ENCODE measurements around the gene ARFIP1. TPM values are rescaled to one million over a fixed set of nuclear protein-coding genes. Genes with fewer than 3 reads are reported as not detected.
A peak's percentile ranks its signal among the peaks of the same experiment; 100 is the strongest.

The ARFIP1 gene
- total RNA-seq, 4 donors from 2014 or later: 8.4 to 11.9 (median 9.7) TPM

GRCh38 chr4:152773953-152774352, 5.8 kb upstream of the ARFIP1 start:
- Histone ChIP-seq H3K9me3 (no peaks in the 10 kb centered on the region), H3K36me3 (no peaks in the 10 kb centered on the region), H3K27me3 (no peaks in the 10 kb centered on the region), H3K27ac (no peak overlapping the region), H3K4me1 (peaks cover 3 to 5% of the 10 kb centered on the region in 2 donors), H3K4me3 (no peak overlapping the region)
- DNase-seq: no peak
- no peak for ATAC-seq
- no peak for TF ChIP-seq POLR2A (IDR thresholded peaks at IDR 0.05)
- TF ChIP-seq, protein P1, sequence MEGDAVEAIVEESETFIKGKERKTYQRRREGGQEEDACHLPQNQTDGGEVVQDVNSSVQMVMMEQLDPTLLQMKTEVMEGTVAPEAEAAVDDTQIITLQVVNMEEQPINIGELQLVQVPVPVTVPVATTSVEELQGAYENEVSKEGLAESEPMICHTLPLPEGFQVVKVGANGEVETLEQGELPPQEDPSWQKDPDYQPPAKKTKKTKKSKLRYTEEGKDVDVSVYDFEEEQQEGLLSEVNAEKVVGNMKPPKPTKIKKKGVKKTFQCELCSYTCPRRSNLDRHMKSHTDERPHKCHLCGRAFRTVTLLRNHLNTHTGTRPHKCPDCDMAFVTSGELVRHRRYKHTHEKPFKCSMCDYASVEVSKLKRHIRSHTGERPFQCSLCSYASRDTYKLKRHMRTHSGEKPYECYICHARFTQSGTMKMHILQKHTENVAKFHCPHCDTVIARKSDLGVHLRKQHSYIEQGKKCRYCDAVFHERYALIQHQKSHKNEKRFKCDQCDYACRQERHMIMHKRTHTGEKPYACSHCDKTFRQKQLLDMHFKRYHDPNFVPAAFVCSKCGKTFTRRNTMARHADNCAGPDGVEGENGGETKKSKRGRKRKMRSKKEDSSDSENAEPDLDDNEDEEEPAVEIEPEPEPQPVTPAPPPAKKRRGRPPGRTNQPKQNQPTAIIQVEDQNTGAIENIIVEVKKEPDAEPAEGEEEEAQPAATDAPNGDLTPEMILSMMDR (IDR thresholded peaks at IDR 0.05 in 4 of 5, conservative IDR thresholded peaks at IDR 0.05 in 1 of 5): no peak
- in situ Hi-C loops (cut with MboI; ENCODE audit: low sequenced_read_pairs in 4 of 4) (no loop called here), intact Hi-C loops (cut with DNase I; ENCODE audit: low total_unique reads) (no loop called here)

- DNase-seq: no peak
- Histone ChIP-seq H3K4me3 (no peak overlapping the region), H3K9me3 (no peaks in the 10 kb centered on the region), H3K4me1 (peaks cover 14 to 17% of the 10 kb centered on the region in 2 donors), H3K36me3 (no peaks in the 10 kb centered on the region), H3K27me3 (no peaks in the 10 kb centered on the region), H3K27ac (no peak overlapping the region)
- intact Hi-C loops (cut with DNase I; ENCODE audit: low total_unique reads): loop anchor here (5.0 kb wide), 2 partner anchors 84 to 306 kb away; no protein-coding TSS in a partner anchor
- in situ Hi-C loops (cut with MboI; ENCODE audit: low sequenced_read_pairs in 4 of 4): loop anchor here in 1 of 4 donors (25.0 kb wide), 1 partner anchor 1689 kb away; the partner anchor contains the start of gene RPS3A
- no peak for ATAC-seq
- TF ChIP-seq, protein P1 (IDR thresholded peaks at IDR 0.05 in 4 of 5, conservative IDR thresholded peaks at IDR 0.05 in 1 of 5): no peak
- no peak for TF ChIP-seq POLR2A (IDR thresholded peaks at IDR 0.05)
These were observed 3.4 kb upstream of the ARFIP1 start for GRCh38 chr4:152776352-152776751.

DNA sequence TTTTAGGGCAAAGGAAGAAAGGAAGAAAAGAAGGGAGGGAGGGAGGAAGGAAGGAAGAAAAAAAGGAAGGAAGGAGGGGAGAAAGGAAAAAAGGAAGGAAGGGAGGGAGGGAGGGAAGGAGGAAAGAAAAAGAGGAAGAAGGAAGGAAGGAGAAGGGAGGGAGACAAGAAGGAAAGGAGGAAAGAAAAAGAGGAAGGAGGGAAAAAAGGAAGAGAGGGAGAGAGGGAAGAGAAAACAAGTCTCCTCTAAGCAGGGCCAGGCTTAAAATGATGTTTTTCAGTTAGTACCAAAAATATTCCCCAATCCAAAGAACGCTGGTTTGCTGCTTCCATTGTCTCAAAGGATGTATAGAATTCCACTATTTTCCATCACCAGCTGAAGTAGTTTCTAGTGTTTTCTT, 2.3 kb upstream of the ARFIP1 start:
- in situ Hi-C loops (cut with MboI; ENCODE audit: low sequenced_read_pairs in 4 of 4): loop anchor here in 1 of 4 donors (25.0 kb wide), 1 partner anchor 1690 kb away; the partner anchor contains the start of gene RPS3A
- Histone ChIP-seq H3K4me3 (no peak overlapping the region), H3K4me1 (peaks cover 20 to 24% of the 10 kb centered on the region in 2 donors), H3K27ac (no peak overlapping the region), H3K36me3 (no peaks in the 10 kb centered on the region), H3K9me3 (no peaks in the 10 kb centered on the region), H3K27me3 (no peaks in the 10 kb centered on the region)
- no peak for ATAC-seq
- TF ChIP-seq, protein P1 (IDR thresholded peaks at IDR 0.05 in 4 of 5, conservative IDR thresholded peaks at IDR 0.05 in 1 of 5): no peak
- DNase-seq: no peak
- intact Hi-C loops (cut with DNase I; ENCODE audit: low total_unique reads): loop anchor here (5.0 kb wide), 2 partner anchors 85 to 305 kb away; no protein-coding TSS in a partner anchor

DNA sequence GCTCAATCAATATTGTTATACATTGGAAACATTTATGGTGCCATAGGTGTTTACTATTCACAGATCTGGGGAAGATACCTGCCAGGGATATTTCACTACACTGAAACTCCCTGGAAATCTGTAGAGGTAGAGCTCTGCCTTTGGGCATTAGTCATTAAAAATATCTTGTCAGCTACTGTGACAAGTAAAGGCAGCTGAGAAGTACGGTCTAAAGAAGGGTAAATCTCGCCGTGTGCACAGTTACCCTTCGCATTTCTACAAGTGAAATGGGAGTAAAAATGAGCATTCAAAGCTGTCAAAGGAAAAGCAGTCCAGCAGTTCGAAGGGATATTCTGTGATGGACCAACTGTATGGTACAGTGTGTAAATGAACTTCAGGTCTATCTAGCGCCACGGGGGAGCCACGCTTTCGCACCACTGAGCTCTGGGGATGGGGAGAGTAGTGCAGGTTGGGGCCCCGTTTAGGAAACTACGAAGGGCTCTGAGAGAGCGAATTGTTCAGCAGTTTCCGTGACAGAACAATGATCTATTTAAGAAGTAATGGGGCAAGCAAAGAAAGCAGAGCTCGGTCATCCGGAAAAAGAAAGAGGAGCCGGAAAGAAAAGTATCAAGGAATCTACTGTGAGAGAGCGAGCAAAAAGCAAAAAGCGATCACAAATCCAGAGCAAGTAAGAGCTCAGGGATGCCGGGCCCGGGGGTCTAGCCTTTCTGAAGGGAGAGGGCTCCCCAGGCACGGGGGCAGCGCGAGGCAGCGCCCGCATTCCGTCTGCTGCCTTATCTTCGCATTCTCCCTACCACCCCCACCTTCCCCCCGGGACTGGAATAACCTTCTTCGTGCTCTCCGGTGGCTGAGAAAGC, 870 bp upstream of the ARFIP1 start:
- Histone ChIP-seq H3K27ac (peak overlapping the region; percentile 84 to 95 (median 90)), H3K9me3 (no peaks in the 10 kb centered on the region), H3K27me3 (no peaks in the 10 kb centered on the region), H3K36me3 (no peaks in the 10 kb centered on the region), H3K4me3 (peak overlapping the region; percentile 80 to 90 (median 90)), H3K4me1 (peaks cover 28 to 38% of the 10 kb centered on the region in 2 donors)
- in situ Hi-C loops (cut with MboI; ENCODE audit: low sequenced_read_pairs in 4 of 4) (loop anchor here in 1 of 4 donors (25.0 kb wide), 1 partner anchor 1692 kb away; the partner anchor contains the start of gene RPS3A), intact Hi-C loops (cut with DNase I; ENCODE audit: low total_unique reads) (loop anchor here (1.0 to 5.0 kb wide), 3 partner anchors 87 to 303 kb away; partner anchors contain the start of gene FBXW7)
- ATAC-seq (peak in 1 of 2 donors; percentile 16), DNase-seq (peak in 1 of 2 donors; percentile 2)
- TF ChIP-seq, protein P1 (IDR thresholded peaks at IDR 0.05 in 4 of 5, conservative IDR thresholded peaks at IDR 0.05 in 1 of 5): no peak
- no peak for TF ChIP-seq POLR2A (IDR thresholded peaks at IDR 0.05)

Data from gastrocnemius medialis (tissue), 4 donors.